KOPT-K1 (cell line): ENCODE measurements around the gene NPY5R.

Source experiments
- H3K27ac ChIP-seq: fragments of 200-600 bp; sonication (generic); 2 replicates; pipeline ENCODE4 v1.5.1; 2016; ENCODE audit warnings: antibody characterized with exemption, mild to moderate bottlenecking, low read depth, low read length; ENCODE audit not compliant: poor library complexity, severe bottlenecking
- H3K36me3 ChIP-seq: fragments of 200-600 bp; sonication (generic); 2 replicates; pipeline ENCODE4 v1.5.1; 2017; ENCODE audit warnings: antibody characterized with exemption, mild to moderate bottlenecking, low read length, moderate library complexity; ENCODE audit not compliant: insufficient read depth
- H3K9me3 ChIP-seq: fragments of 200-600 bp; sonication (generic); 2 replicates; pipeline ENCODE4 v1.5.1; 2017; ENCODE audit warnings: antibody characterized with exemption, low read length, mild to moderate bottlenecking; ENCODE audit not compliant: insufficient read depth, poor library complexity, severe bottlenecking

The NPY5R gene

GRCh38 chr4:163367651-163368050 is 24.0 kb downstream of the NPY5R start:
- H3K36me3 ChIP-seq: no peaks in the 10 kb centered on the region
- no peak overlapping the region for H3K27ac ChIP-seq
- no peaks in the 10 kb centered on the region for H3K9me3 ChIP-seq

DNA sequence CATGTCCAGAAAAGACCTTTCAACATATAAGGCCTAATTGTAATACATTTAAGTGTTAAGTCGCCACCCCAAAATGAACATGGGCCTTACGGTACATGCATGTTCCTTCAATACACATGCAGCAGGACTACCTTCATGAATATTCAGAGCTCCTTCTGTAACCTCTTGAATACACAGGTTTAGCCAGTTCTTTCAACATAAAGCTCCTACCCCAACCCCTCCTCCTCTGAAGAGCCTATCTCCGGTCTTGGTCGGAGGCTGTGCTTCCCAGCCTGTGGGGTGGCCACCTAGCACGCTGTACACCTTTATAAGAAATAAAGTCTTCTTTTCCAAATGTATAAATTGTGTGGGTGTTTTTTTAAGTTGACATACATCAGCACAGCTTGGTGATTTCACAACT is 28.3 kb downstream of the NPY5R start:
- Histone ChIP-seq H3K27ac (no peak overlapping the region), H3K36me3 (no peaks in the 10 kb centered on the region), H3K9me3 (no peaks in the 10 kb centered on the region)

DNA sequence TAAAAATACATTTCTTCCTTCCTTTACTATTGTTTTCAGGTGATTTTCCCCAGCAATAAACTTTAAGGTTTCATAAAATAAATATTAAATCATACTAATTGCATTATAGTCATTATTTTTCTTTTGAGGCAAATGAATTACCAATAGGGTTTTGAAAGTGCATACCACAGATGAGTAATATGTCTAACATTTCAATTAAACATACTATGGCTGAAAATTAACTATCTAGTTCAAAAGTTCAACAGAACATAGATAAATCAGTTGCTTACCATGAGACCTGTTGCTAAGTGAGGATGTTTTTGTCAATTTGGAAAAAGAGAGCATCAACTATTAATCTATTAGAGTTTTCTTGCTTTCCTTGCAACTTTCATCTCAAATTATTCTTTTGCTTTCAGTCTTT is 35.0 kb downstream of the NPY5R start:
- H3K27ac ChIP-seq: no peak overlapping the region
- no peaks in the 10 kb centered on the region for H3K9me3 ChIP-seq
- H3K36me3 ChIP-seq: no peaks in the 10 kb centered on the region

- Histone ChIP-seq H3K27ac (no peak overlapping the region), H3K9me3 (no peaks in the 10 kb centered on the region), H3K36me3 (no peaks in the 10 kb centered on the region)
Observed at GRCh38 chr4:163380703-163381102, 37.0 kb downstream of the NPY5R start.

DNA sequence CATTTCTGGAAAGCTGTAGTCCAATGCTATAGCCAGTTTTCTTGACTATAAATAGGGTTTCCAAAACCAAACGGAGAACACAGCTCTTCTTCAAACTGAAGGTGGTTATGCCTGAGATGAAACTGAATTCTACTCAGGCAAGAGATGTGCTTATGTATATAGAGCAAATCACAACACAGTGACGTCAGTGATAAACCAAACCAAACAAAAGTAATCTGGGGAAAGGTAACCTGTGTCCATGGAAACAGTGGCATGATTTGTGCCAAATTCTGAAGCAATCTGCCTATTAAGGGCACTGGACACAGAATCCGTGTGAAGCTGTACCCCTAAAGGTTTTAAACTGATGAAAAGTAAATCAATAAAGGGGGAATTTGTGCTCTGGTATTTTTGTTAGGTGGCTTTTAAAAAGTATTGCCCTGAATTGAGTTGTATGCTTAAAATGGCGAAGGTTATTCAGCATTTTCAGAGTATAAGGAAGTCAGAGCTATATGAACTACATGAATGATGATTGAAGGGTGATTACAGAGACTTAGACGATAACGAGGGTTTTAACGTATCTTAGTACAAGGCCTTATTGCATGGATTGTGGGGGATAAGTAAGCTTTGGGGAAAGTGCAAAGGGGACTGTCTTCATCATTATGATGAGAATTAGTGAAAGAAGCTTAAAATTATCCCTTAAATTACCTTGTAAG is 38.6 kb downstream of the NPY5R start:
- Histone ChIP-seq H3K9me3 (no peaks in the 10 kb centered on the region), H3K36me3 (no peaks in the 10 kb centered on the region), H3K27ac (no peak overlapping the region)

- no peaks in the 10 kb centered on the region for H3K36me3 ChIP-seq
- no peak overlapping the region for H3K27ac ChIP-seq
- no peaks in the 10 kb centered on the region for H3K9me3 ChIP-seq
Observed at GRCh38 chr4:163384434-163384833, 40.7 kb downstream of the NPY5R start.

DNA sequence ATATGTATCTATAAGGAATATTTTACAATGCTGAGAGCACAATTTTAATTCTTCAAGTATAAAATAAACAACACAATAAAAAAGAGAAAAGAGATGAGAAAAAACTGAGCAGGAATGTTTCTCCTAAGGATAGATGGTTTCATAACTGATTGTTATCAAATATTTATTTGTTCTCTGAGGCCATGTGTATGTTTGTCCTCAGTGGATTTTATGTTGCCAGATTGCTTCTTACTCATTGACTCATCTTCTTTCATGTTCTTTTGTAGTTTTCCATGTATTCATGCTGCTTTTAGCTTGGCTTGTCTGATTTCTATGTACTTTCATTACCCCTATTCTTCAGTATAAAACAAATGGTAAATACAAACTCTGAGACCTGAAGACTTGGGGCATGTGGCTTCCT is 41.2 kb downstream of the NPY5R start:
- H3K9me3 ChIP-seq: no peaks in the 10 kb centered on the region
- H3K27ac ChIP-seq: no peak overlapping the region
- H3K36me3 ChIP-seq: no peaks in the 10 kb centered on the region

DNA sequence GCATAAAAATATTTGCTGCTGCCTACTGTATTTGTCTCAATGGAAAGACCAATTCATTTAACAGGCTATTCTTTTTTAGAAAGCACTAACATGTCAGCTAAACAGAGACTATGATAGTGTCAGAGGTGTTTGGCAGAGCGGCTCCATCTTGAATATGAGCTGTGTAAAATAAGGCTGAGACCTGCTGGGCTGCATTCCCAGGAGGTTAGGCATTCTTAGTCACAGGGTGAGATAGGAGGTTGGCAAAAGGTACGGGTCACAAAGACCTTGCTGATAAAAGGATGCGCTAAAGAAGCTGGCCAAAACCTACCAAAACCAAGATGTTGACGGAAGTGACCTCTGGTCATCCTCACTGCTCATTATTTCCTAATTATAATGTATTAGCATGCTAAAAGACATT is 41.8 kb downstream of the NPY5R start:
- Histone ChIP-seq H3K36me3 (no peaks in the 10 kb centered on the region), H3K9me3 (no peaks in the 10 kb centered on the region), H3K27ac (no peak overlapping the region)

DNA sequence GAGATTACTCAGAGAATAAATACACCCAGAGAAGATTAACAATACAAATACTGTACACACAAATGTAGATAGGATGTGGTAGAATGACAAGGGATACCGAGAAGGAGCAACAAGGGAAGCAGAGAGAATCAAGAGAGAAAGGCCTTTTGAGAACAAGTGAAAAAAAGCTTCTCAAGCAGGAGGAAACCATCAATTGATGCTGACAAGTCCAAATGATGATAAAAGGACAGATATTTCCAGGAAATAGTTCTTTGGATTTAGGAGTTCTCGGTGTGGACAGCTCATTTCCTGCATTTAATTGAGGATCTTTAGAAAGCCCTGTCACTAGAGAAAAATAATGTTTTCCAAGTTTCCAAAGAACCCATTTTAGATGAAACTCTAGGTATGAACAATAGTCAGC is 48.1 kb downstream of the NPY5R start:
- no peaks in the 10 kb centered on the region for H3K9me3 ChIP-seq
- H3K27ac ChIP-seq: no peak overlapping the region
- no peaks in the 10 kb centered on the region for H3K36me3 ChIP-seq

DNA sequence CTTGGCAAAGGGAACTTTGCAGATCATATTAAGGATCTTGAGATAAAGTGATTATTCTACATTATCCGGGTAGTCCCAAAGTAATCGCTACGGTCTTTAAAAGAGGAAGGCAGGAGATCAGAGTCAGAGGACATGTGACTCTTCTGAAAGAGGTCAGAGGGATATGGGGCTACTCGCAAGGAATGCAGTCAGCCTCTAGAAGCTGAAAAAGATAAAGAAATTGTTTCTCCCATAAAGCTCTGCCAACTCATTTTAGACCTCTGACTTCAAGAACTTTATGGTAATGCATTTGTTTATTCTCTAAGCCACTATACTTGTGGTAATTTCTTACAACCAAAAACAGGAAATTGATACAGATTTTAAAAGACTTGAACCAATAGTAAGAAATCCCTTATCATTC is 48.6 kb downstream of the NPY5R start:
- Histone ChIP-seq H3K36me3 (no peaks in the 10 kb centered on the region), H3K9me3 (no peaks in the 10 kb centered on the region), H3K27ac (no peak overlapping the region)

GRCh38 chr4:163393471-163393870 is 49.8 kb downstream of the NPY5R start:
- Histone ChIP-seq H3K27ac (no peak overlapping the region), H3K36me3 (no peaks in the 10 kb centered on the region), H3K9me3 (no peaks in the 10 kb centered on the region)

DNA sequence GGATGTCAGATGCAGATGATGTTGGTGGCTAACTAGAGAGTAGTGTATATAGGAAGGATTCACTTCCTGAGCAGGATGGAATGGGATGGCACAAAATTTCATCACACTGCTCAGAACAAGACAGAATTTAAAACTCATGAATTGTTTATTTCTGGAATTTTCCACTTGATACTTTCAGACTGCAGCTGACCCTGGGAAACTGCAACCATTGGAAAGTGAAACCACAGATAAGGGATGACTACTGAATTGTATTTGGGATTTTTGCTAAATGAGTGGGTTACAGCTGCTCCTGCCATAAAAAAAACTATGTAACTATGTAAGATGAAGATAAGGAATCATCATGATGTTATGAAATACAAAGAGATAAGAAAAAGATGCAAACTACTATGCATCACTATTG is 51.4 kb downstream of the NPY5R start:
- Histone ChIP-seq H3K27ac (no peak overlapping the region), H3K36me3 (no peaks in the 10 kb centered on the region)

DNA sequence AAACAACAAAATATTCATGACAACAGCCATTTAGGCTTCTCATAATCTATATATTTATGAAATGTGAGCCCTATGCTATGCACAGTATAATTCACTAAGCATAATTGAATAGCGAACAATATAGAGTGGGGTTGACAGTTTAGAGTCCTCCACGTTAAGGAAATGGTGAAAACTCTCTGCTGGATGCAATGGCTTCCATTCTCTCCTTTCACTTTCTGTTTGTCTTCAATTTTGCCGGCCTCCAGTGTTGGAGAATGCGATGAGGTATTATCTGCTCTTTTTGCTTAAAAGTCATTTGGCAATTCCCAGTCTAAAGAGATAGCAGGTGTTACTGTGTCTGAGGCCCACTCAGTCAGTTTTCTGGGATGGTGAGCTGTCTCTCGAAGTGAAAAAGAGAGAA is 52.1 kb downstream of the NPY5R start:
- Histone ChIP-seq H3K36me3 (no peaks in the 10 kb centered on the region), H3K27ac (no peak overlapping the region), H3K9me3 (no peaks in the 10 kb centered on the region)

More for the DNA sequence above, 51.4 kb downstream of the NPY5R start:
- H3K9me3 ChIP-seq: no peaks in the 10 kb centered on the region

- no peak overlapping the region for H3K27ac ChIP-seq
- no peaks in the 10 kb centered on the region for H3K36me3 ChIP-seq
Observed at GRCh38 chr4:163398238-163398637, 54.5 kb downstream of the NPY5R start.

DNA sequence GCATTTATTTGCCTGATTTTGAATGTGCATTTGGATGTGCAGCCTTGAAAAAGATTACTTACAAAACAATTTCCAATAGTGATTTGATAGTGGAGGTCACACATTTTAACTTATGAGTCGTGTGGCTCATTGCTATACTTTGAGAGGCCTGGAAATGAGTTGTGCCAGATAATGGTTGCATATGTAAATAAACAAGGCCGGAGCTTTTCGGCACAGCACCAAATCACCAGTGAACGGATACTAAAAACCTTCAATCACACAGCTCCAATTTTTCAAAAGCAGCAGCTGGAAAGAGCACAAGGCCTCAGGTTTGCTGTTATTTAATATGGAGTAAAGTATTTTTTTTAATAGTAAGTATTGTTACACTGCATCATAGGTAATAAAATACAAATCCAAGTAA is 57.2 kb downstream of the NPY5R start:
- no peaks in the 10 kb centered on the region for H3K36me3 ChIP-seq
- H3K27ac ChIP-seq: no peak overlapping the region
- no peaks in the 10 kb centered on the region for H3K9me3 ChIP-seq

More at GRCh38 chr4:163398238-163398637, 54.5 kb downstream of the NPY5R start:
- H3K9me3 ChIP-seq: no peaks in the 10 kb centered on the region
